OCI-LY7 (cell line): ENCODE measurements around the gene LGR6.

ENCODE experiments used
- EZH2phosphoT487 ChIP-seq: fragments of 200-600 bp; sonication (generic); IDR thresholded peaks from 2 replicates; pipeline ENCODE4 v1.6.1; 2018; ENCODE audit warnings: low read depth, borderline replicate concordance, mild to moderate bottlenecking, mixed run types, antibody characterized with exemption, low read length, moderate library complexity, mixed read lengths
- TF ChIP-seq, protein P1 (sequence below): fragments of 200-600 bp; sonication (generic); conservative IDR thresholded peaks from 2 replicates; pipeline ENCODE4 v1.5.1; 2014; ENCODE audit warnings: mild to moderate bottlenecking, antibody characterized with exemption, low read length, moderate library complexity, mixed read lengths

DNA sequence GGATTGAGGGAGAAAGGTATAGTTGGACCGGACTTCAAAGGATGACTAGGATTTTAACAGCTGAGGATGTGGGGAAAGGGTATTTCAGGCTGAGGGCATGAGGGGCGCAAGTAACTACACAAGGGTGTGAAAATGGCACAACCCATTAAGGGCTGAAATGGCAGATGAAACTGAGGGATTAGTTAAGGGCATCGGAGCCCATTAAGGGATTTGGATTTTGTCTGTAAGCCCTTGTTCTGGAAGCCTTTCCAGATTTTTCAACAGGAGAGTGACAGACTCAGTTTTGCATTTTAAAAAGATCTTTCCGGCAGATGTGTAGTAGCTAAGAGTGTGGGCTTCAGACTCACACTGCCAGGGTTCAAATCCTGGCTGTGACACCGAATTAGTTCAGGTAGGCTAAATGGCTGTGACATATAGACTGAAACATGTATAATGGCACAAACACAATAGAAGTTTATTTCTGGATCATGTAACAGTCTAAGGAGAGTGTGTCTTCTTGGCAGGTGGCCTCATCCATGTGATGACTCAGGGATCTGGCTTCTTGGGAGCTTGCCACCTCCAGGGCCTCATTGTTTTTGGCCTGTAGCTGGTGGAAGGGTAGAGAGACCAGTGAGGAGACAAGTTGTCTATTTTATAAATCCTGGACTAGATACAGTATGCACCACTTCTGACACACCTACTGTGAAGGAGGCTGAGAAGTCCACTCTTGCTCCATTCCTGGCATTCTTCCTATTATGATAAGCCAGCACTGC is 98.5 kb downstream of the LGR6 start:
- TF ChIP-seq, protein P1, sequence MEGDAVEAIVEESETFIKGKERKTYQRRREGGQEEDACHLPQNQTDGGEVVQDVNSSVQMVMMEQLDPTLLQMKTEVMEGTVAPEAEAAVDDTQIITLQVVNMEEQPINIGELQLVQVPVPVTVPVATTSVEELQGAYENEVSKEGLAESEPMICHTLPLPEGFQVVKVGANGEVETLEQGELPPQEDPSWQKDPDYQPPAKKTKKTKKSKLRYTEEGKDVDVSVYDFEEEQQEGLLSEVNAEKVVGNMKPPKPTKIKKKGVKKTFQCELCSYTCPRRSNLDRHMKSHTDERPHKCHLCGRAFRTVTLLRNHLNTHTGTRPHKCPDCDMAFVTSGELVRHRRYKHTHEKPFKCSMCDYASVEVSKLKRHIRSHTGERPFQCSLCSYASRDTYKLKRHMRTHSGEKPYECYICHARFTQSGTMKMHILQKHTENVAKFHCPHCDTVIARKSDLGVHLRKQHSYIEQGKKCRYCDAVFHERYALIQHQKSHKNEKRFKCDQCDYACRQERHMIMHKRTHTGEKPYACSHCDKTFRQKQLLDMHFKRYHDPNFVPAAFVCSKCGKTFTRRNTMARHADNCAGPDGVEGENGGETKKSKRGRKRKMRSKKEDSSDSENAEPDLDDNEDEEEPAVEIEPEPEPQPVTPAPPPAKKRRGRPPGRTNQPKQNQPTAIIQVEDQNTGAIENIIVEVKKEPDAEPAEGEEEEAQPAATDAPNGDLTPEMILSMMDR = no peak
- no peak for TF ChIP-seq EZH2phosphoT487
